Fibroblast of the aortic adventitia (primary cell): ENCODE measurements around the gene TMEM63B. TPM values are rescaled to one million over a fixed set of nuclear protein-coding genes. Genes with fewer than 3 reads are reported as not detected.

ENCODE experiments used
- DNase-seq: peaks from one replicate; pipeline ENCODE4 v3.0.0-alpha.2; 2010; ENCODE audit warnings: low read depth
- H3K4me3 ChIP-seq: 2 replicates; pipeline ENCODE4 v1.5.1; 2011; ENCODE audit warnings: low read depth, mild to moderate bottlenecking, control low read depth, low read length, moderate library complexity
- total RNA-seq: library from RNA; depleted of rRNA; stranded (reverse); fragments of >200 nt; gene quantifications from 2 replicates; pipeline ENCODE4 v1.2.3, GENCODE V29; 2012; ENCODE audit warnings: low replicate concordance
- TF ChIP-seq, protein P1 (sequence below): IDR thresholded peaks from 2 replicates; pipeline ENCODE4 v1.5.1; 2011; ENCODE audit warnings: mild to moderate bottlenecking, low read length, control low read depth, inconsistent platforms; ENCODE audit not compliant: insufficient read depth

The TMEM63B gene
- total RNA-seq, 1 donor: 20.7 TPM

DNA sequence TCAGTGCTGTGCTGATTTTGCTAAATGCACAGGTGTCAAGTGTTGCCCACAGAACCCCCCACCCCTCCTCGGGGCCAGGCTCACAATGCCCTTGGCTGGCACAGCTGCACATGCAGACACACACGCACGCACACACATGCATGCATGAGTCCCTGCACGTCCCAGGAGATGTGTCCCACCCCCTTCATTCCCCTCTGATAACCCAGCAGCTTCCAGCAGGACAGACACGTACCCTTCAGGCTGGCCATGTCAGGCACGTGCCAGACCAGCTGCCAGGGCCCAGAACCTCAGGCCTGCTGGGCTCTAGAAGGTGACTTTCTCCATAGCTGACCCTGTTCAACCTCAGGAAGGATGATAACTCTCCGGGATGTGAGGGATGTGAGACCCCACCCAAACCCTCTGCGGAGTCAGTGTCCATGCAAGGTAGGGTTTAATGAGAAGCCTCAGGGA is 44.5 kb upstream of the TMEM63B start:
- TF ChIP-seq, protein P1, sequence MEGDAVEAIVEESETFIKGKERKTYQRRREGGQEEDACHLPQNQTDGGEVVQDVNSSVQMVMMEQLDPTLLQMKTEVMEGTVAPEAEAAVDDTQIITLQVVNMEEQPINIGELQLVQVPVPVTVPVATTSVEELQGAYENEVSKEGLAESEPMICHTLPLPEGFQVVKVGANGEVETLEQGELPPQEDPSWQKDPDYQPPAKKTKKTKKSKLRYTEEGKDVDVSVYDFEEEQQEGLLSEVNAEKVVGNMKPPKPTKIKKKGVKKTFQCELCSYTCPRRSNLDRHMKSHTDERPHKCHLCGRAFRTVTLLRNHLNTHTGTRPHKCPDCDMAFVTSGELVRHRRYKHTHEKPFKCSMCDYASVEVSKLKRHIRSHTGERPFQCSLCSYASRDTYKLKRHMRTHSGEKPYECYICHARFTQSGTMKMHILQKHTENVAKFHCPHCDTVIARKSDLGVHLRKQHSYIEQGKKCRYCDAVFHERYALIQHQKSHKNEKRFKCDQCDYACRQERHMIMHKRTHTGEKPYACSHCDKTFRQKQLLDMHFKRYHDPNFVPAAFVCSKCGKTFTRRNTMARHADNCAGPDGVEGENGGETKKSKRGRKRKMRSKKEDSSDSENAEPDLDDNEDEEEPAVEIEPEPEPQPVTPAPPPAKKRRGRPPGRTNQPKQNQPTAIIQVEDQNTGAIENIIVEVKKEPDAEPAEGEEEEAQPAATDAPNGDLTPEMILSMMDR: no peak
- H3K4me3 ChIP-seq: no peak overlapping the region
- no peak for DNase-seq

DNA sequence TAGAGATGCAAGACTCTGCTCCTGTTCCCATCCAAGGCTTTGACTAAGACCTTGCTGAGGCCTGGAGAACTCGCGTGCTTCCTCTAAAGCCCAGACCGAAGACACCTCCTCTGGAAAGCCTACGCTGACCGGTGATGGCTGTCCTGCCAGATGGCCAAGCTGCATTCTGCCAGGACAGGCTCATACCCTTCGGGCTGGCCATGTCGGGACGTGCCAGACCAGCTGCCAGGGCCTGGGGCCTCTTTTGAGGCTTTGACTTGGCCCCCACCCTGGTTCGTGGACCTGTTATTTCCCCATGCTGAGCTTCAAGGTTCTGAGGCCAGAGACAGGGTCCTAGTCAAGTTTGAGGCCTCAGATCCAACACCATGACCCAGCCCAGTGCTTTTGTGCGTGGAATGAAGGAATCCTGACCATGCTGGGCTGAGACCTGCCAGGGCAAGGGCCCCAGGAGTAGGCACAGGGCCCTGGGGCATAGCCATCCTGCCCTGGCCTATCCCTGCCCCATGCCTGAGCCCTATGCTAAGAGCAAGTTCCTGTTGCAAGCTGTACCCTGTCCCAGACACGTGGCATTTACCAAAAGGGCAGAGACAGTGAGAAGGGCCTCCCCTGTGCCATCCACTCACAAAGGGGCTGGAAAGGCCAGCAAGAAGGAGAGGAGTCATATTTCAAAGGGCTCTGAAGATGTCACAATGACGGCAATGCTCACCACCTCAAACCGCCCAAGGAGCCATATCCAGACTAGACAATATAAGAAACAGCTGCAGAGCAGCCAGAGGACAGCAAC is 42.9 kb upstream of the TMEM63B start:
- DNase-seq: no peak
- TF ChIP-seq, protein P1: no peak
- no peak overlapping the region for H3K4me3 ChIP-seq

DNA sequence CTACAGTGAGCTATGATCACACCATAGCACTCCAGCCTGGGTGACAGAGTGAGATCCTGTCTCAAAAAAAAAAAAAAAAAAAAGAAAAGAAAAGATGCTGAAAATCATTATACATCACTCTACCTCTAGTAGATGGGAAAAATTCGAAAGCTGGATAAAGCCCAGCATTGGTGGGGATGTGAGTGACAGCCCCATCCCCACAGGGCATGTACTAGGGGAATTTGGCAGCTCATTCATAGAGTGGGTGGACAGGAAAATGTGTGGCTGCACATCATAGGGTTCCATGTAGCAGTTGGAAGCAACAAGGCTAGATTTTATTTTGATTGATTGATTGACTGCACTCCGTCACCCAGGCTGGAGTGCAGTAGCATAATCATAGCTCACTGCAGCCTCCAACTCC is 42.1 kb upstream of the TMEM63B start:
- H3K4me3 ChIP-seq: no peak overlapping the region
- DNase-seq: no peak
- TF ChIP-seq, protein P1: no peak

DNA sequence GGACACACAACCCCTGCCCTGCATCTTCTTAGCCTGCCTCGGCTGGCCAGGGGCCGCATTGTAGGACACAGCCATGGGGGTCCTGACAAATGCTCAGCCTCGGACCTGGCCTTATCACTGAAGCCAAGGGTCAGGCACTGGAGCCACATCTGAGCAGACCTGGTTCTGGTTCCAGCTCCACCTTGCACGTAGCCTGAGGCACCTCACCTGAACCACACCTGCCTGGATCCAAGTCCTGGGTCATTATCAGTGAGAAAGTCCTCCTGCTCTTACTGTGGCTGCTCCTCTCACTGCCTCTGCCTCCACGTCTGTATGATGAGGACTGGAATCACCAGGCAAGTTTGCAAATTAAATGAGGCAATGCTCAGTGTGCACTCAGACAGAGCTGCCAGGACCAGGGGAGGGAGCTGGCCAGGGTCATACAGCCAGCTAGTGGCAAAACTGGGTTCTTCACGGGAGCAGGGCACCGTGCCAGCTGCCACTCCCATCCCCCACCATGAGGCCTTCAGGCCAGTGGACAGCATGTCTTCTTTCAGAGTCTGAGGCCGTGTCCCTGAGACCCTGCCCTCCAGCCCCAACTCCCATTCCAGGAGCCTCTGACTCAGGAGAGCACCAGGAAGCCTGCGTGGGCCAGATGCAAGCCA is 40.3 kb upstream of the TMEM63B start:
- TF ChIP-seq, protein P1: no peak
- no peak overlapping the region for H3K4me3 ChIP-seq
- DNase-seq: no peak

DNA sequence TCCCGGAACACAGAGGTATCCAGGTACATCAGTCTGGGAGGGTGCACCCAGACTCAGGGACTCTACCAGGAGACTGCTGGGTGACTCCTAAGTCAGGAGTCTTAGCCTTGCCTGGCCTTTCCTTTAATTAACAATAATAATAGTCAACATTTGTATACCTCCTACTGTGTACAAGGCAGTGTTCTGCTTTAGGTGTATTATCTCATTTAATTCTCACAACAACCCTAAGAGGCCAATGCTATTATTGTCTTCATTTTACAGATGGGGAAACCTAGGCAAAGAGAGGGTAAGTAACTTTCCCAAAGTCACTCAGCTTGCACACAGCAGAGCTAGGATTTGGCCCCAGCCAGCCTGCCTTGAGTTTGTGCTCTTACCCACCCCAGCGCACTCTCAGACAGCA is 39.7 kb upstream of the TMEM63B start:
- TF ChIP-seq, protein P1: no peak
- no peak for DNase-seq
- no peak overlapping the region for H3K4me3 ChIP-seq

DNA sequence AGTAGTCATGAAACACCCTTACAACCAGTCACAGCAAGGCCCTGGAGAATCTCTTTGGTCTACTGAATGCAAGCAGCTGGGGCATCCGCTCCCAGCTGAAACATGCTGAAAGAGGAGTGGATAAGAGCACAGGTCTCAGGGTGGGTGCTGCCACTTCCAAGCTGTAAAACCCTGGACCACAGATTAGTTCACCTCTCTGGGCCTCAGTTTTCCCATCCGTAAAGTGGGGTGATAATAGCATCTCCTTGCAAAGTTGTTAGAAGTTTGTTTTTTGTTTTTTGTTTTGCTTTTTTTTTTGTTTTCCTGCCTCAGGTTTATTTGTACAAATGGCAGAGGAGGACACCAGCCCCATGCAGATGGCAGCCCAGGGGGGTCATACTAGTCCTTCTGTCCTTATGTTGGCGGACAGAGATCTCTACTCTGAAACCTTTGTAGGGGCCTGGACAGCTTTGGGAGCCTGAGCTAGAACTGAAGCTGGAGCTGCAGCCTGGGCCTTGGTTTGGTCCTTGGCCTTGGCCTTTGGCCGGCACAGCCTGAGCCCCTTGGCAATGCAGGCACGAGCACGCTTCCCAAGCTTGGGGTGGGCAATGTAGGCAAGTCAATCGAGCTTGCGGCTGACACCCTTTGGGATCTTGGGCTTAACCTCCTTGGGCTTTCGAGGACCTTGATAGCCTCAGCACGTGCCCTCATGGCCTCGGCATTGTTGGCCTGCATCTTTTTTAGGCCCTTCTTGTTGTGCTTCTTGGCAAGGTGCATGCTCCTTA is 38.3 kb upstream of the TMEM63B start:
- no peak for DNase-seq
- no peak overlapping the region for H3K4me3 ChIP-seq
- TF ChIP-seq, protein P1: no peak
